ENCODE results near the gene LDHAL6B.
A peak's percentile ranks its signal among the peaks of the same experiment; 100 is the strongest.

LDHAL6B gene

GRCh38 chr15:59218710-59219109 lies 12.1 kb downstream of the LDHAL6B start:
- POLR2A ChIA-PET = no interaction called here
- CTCF ChIA-PET = interaction anchor here (0.9 kb wide), 1 partner anchor 15 kb away, joined by 3 read pairs; no protein-coding TSS in a partner anchor
- TF ChIP-seq, protein P1, sequence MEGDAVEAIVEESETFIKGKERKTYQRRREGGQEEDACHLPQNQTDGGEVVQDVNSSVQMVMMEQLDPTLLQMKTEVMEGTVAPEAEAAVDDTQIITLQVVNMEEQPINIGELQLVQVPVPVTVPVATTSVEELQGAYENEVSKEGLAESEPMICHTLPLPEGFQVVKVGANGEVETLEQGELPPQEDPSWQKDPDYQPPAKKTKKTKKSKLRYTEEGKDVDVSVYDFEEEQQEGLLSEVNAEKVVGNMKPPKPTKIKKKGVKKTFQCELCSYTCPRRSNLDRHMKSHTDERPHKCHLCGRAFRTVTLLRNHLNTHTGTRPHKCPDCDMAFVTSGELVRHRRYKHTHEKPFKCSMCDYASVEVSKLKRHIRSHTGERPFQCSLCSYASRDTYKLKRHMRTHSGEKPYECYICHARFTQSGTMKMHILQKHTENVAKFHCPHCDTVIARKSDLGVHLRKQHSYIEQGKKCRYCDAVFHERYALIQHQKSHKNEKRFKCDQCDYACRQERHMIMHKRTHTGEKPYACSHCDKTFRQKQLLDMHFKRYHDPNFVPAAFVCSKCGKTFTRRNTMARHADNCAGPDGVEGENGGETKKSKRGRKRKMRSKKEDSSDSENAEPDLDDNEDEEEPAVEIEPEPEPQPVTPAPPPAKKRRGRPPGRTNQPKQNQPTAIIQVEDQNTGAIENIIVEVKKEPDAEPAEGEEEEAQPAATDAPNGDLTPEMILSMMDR (IDR thresholded peaks at IDR 0.05; ENCODE audit: insufficient read depth, low read length, missing control alignments) = no peak
- H3K4me3 ChIP-seq (ENCODE audit: low read depth, low read length) = no peak overlapping the region
- DNase-seq (ENCODE audit: low read depth, low spot score) = no peak

GRCh38 chr15:59221511-59222505 lies 15.2 kb downstream of the LDHAL6B start:
- H3K4me3 ChIP-seq (ENCODE audit: low read depth, low read length) = no peak overlapping the region
- peak; percentile 70 for DNase-seq (ENCODE audit: low read depth, low spot score)
- CTCF ChIA-PET = interaction anchor here (1.2 kb wide), 1 partner anchor 25 kb away, joined by 4 read pairs; no protein-coding TSS in a partner anchor
- TF ChIP-seq, protein P1 (IDR thresholded peaks at IDR 0.05; ENCODE audit: insufficient read depth, low read length, missing control alignments) = no peak
- POLR2A ChIA-PET = interaction anchor here (0.7 to 0.8 kb wide), 2 partner anchors 10 to 30 kb away, joined by 3 read pairs; no protein-coding TSS in a partner anchor

- POLR2A ChIA-PET = interaction anchor here (0.5 kb wide), 1 partner anchor 100 kb away, joined by 5 read pairs; no protein-coding TSS in a partner anchor
- H3K4me3 ChIP-seq (ENCODE audit: low read depth, low read length) = no peak overlapping the region
- TF ChIP-seq, protein P1 (IDR thresholded peaks at IDR 0.05; ENCODE audit: insufficient read depth, low read length, missing control alignments) = no peak
- CTCF ChIA-PET = interaction anchor here (1.2 kb wide), 1 partner anchor 24 kb away, joined by 4 read pairs; no protein-coding TSS in a partner anchor
- DNase-seq (ENCODE audit: low read depth, low spot score) = no peak
These were observed 16.4 kb downstream of the LDHAL6B start for GRCh38 chr15:59222906-59223550.

DNA sequence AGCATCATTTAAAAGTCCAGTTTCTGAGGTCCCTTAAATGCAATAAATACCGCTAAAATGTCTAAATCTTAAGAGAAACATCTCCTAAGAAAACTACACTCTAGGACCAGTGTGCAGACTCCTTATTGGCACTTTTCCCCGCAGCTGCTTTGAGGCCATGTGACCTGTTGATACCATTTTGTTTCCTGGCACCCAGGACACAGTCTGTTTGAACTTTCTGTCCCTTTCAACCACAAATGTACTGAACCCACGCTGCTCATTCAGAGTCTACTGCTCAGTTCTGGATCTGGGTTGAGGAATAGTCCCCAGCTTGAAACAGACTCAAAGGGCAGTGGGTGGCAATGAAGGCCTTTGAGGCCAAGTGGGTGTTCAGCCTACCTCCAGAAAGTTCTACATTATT lies 17.1 kb downstream of the LDHAL6B start:
- CTCF ChIA-PET = interaction anchor here (2.1 kb wide), 1 partner anchor 23 kb away, joined by 10 read pairs; no protein-coding TSS in a partner anchor
- POLR2A ChIA-PET = no interaction called here
- TF ChIP-seq, protein P1 (IDR thresholded peaks at IDR 0.05; ENCODE audit: insufficient read depth, low read length, missing control alignments) = no peak
- H3K4me3 ChIP-seq (ENCODE audit: low read depth, low read length) = no peak overlapping the region
- DNase-seq (ENCODE audit: low read depth, low spot score) = no peak

DNA sequence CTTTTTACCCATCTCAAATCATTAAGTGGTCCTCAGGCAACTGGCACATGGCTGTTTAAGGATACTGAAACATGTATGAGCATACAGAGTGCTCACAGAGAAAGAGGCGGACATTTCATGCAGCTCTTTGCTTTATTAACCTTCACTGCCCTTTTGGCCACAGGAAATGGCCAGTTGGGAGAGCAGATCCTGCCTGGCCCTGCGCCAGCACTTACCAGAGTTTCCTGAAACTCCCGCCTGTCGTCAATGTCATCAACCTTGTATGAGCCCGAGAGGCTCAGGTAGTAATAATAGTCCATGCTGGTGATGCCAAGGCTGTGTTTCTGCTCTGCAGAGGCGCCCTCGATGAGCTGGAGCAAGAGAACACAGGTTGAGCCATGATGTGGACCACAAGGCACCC lies 17.8 kb downstream of the LDHAL6B start:
- DNase-seq (ENCODE audit: low read depth, low spot score) = no peak
- H3K4me3 ChIP-seq (ENCODE audit: low read depth, low read length) = no peak overlapping the region
- POLR2A ChIA-PET = no interaction called here
- TF ChIP-seq, protein P1 (IDR thresholded peaks at IDR 0.05; ENCODE audit: insufficient read depth, low read length, missing control alignments) = no peak
- CTCF ChIA-PET = interaction anchor here (2.1 kb wide), 1 partner anchor 22 kb away, joined by 10 read pairs; no protein-coding TSS in a partner anchor

GRCh38 chr15:59227021-59227420 lies 20.4 kb downstream of the LDHAL6B start:
- TF ChIP-seq, protein P1 (IDR thresholded peaks at IDR 0.05; ENCODE audit: insufficient read depth, low read length, missing control alignments) = no peak
- DNase-seq (ENCODE audit: low read depth, low spot score) = no peak
- ChIA-PET CTCF (no interaction called here), POLR2A (no interaction called here)
- no peak overlapping the region for H3K4me3 ChIP-seq (ENCODE audit: low read depth, low read length)
